Activated naive CD4-positive, alpha-beta T cell treated with anti-CD3 and anti-CD28 coated beads, Interleukin-2, amount 50 U/mL, for 72 hours (primary cell): ENCODE results near the gene MUC6. TPM values are rescaled to one million over a fixed set of nuclear protein-coding genes. Genes with fewer than 3 reads are reported as not detected.

Experiments used
- ATAC-seq, 2 donors: fragments of 150-1000 bp; cut with Tn5 transposase; 2 replicates each; pipeline ENCODE4 v1.10.0; 2021; ENCODE audit warnings: mild to moderate bottlenecking in 2 of 2, moderate library complexity in 2 of 2
- DNase-seq, 2 donors: peaks; one replicate each; pipeline ENCODE4 v3.0.0; 2021 to 2022; ENCODE audit warnings: low spot score in 2 of 2
- H3K27ac Mint-ChIP-seq, 2 donors: one replicate each; pipeline ENCODE4 v1.8.0; 2022; ENCODE audit warnings: mild to moderate bottlenecking in 2 of 2, mixed read lengths in 2 of 2
- H3K36me3 Mint-ChIP-seq, 2 donors: one replicate each; pipeline ENCODE4 v1.8.0; 2022; ENCODE audit warnings: mixed read lengths in 2 of 2
- H3K9me3 Mint-ChIP-seq, 2 donors: one replicate each; pipeline ENCODE4 v1.8.0; 2022; ENCODE audit warnings: mixed read lengths in 2 of 2
- total RNA-seq, 2 donors: library from RNA; stranded (reverse); gene quantifications; one replicate each; pipeline ENCODE4 v1.2.3, GENCODE V29; 2022

Gene MUC6
- not detected for total RNA-seq

DNA sequence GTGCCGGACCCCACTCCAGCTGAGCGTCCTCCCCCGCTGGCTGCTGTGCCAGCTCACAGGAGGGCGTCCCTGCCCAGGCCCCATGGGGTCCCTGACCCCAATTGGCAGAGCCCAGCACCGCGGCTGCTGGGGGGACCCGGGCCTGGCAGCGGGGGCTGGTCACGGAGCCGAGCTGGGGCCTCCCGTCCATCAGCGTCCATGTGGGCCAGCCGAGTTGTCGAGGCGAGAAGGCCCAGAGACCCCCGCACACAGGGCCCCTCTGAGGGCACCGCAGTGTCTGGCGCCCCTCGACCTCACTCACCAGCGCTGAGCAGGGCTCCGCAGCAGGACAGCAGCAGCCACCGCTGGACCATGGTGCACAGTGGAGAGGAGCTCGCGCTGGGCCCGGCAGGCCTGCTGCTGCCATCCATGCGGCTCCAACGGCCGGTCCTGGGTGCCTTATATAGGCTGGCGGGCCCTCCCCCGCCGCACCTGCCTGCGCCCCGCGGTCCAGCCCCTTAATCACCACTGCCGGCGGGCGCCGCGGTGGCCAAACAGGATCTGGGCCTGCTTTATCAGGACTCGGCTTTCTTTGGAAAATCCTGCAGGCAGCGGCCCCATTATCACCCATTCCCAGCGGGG, at the start of gene MUC6:
MUC6 (minus strand) TSS at position 416 of the 621 bp plus-strand sequence; CDS start at position 353, 63 bp downstream.
- DNase-seq (no peak), ATAC-seq (no peak)
- H3K9me3 Mint-ChIP-seq, result peaks cover 6 to 8% of the 10 kb centered on the region in 2 donors
- no peaks in the 10 kb centered on the region for H3K36me3 Mint-ChIP-seq
- no peak within 1 kb of the TSS for H3K27ac Mint-ChIP-seq

GRCh38 chr11:1085440-1086170, 49.1 kb upstream of the MUC6 start:
- DNase-seq (peak in 1 of 2 donors; percentile 46), ATAC-seq (no peak)
- no peaks in the 10 kb centered on the region for H3K36me3 Mint-ChIP-seq
- no peak overlapping the region for H3K27ac Mint-ChIP-seq
- no peaks in the 10 kb centered on the region for H3K9me3 Mint-ChIP-seq

GRCh38 chr11:1084561-1085439, 48.3 kb upstream of the MUC6 start:
- DNase-seq (peak in 1 of 2 donors; percentile 44), ATAC-seq (no peak)
- Mint-ChIP-seq H3K36me3 (no peaks in the 10 kb centered on the region), H3K9me3 (no peaks in the 10 kb centered on the region), H3K27ac (no peak overlapping the region)

- no peak overlapping the region for H3K27ac Mint-ChIP-seq
- H3K9me3 Mint-ChIP-seq, result no peaks in the 10 kb centered on the region
- DNase-seq (peak in 1 of 2 donors; percentile 53), ATAC-seq (no peak)
- no peaks in the 10 kb centered on the region for H3K36me3 Mint-ChIP-seq
These were observed 47.4 kb upstream of the MUC6 start for GRCh38 chr11:1083621-1084551.

DNA sequence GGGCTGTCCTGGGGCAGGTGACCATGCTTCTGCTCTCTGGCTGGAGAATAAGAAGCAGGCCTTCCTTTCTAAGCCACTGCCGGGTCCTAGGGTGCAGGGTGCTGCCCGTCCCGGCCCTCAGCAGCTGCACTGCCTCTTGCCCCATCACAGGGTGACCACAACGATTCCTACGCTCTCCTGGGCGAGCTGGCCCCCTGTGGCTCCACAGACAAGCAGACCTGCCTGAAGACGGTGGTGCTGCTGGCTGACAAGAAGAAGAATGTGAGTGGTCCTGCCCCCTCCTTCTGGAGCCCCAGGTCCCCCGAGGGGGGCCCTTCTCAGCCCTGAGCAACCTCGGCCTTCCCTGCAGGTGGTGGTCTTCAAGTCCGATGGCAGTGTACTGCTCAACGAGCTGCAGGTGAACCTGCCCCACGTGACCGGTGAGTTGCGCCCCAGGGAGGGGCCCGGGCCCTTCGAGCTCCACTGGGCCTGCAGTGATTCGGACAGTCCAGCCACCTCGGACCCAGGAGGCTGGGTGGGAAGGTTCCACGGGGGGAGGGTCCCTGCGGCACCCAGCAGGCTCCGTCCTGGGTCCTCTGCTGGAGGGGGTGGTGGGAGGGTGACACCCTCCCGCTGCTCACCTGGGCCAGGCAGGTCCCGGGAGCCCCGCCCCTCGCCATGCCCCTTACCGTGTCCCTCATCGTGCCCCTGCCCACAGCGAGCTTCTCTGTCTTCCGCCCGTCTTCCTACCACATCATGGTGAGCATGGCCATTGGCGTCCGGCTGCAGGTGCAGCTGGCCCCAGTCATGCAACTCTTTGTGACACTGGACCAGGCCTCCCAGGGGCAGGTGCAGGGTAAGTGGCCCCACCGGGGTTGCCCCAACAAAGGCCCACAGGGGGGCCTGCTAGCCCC, 46.5 kb upstream of the MUC6 start:
- no peak overlapping the region for H3K27ac Mint-ChIP-seq

GRCh38 chr11:1082346-1082727, 45.8 kb upstream of the MUC6 start:
- Mint-ChIP-seq H3K27ac (no peak overlapping the region), H3K9me3 (no peaks in the 10 kb centered on the region), H3K36me3 (no peaks in the 10 kb centered on the region)
- ATAC-seq (no peak), DNase-seq (peak in 1 of 2 donors; percentile 47)

More for the DNA sequence above, 46.5 kb upstream of the MUC6 start:
- DNase-seq (peak in 1 of 2 donors; percentile 48), ATAC-seq (no peak)
- no peaks in the 10 kb centered on the region for H3K9me3 Mint-ChIP-seq
- no peaks in the 10 kb centered on the region for H3K36me3 Mint-ChIP-seq

GRCh38 chr11:1081601-1082311, 45.2 kb upstream of the MUC6 start:
- Mint-ChIP-seq H3K27ac (no peak overlapping the region), H3K36me3 (no peaks in the 10 kb centered on the region), H3K9me3 (no peaks in the 10 kb centered on the region)
- DNase-seq (peak in 1 of 2 donors; percentile 53), ATAC-seq (no peak)

DNA sequence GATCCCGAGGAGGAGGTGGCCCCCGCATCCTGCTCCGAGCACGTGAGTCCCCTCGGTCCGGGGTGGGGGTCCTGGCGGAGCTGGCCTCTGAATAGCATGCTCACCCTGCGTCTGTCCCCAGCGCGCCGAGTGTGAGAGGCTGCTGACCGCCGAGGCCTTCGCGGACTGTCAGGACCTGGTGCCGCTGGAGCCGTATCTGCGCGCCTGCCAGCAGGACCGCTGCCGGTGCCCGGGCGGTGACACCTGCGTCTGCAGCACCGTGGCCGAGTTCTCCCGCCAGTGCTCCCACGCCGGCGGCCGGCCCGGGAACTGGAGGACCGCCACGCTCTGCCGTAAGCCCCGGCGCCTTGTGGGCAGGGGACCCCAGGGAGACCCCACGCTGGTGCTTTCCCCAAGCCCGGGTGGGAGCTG, 41.7 kb upstream of the MUC6 start:
- DNase-seq, result peak in 1 of 2 donors; percentile 54
- H3K9me3 Mint-ChIP-seq, result no peaks in the 10 kb centered on the region
- H3K27ac Mint-ChIP-seq, result no peak overlapping the region
- ATAC-seq, result no peak
- no peaks in the 10 kb centered on the region for H3K36me3 Mint-ChIP-seq

DNA sequence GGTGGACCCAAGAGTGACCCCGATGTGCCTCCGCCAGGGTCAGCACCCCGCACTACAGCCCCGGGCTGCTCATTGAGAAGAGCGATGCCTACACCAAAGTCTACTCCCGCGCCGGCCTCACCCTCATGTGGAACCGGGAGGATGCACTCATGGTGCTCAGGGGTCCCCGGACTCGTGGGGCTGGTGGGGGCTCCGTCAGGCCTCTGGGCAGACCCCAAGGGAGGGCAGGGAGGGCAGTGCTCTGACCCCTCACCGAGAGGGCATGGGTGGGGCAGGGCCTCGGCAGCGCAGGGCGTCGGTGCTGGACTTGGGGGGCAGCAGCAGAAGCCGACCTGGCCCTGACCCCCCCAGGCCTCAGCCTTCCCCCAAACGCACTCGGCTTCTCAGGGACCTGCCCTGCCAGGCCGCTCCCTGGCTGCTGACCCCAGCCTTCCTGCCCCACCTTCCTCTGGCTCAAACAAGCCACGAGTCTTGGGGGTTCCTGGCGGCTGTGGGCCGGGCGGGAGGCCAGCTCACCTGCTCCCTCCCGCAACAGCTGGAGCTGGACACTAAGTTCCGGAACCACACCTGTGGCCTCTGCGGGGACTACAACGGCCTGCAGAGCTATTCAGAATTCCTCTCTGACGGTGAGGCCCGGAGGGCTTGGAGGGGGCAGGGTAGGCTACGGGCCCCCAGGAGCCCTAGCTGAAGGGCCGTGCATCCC, 41.0 kb upstream of the MUC6 start:
- no peak for ATAC-seq
- no peak overlapping the region for H3K27ac Mint-ChIP-seq
- no peaks in the 10 kb centered on the region for H3K9me3 Mint-ChIP-seq
- DNase-seq, result peak in 1 of 2 donors; percentile 48
- no peaks in the 10 kb centered on the region for H3K36me3 Mint-ChIP-seq

DNA sequence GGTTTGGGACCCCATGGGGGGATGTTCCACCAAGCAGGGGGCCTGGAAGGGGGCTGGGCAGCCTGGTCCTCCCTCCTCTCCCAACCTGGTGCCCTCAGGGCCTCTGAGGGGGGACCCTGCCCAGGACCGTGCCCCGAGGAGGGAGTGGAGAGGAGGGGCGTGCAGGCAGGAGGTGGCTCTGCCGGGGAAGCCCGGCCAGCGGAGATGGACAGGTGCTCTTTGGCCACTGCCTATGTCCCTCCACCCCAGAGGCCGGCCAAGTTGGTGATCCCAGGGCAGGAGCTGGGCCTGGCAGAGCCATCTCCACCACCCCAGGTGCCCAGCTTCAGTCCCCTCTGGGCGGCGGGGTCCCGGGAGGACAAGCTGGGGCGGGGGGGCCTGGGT, 40.5 kb upstream of the MUC6 start:
- Mint-ChIP-seq H3K9me3 (no peaks in the 10 kb centered on the region), H3K36me3 (no peaks in the 10 kb centered on the region), H3K27ac (no peak overlapping the region)
- DNase-seq, result peak in 1 of 2 donors; percentile 44
- ATAC-seq, result no peak

GRCh38 chr11:1076061-1076665, 39.6 kb upstream of the MUC6 start:
- no peaks in the 10 kb centered on the region for H3K36me3 Mint-ChIP-seq
- H3K9me3 Mint-ChIP-seq, result no peaks in the 10 kb centered on the region
- no peak overlapping the region for H3K27ac Mint-ChIP-seq
- no peak for DNase-seq
- no peak for ATAC-seq

- Mint-ChIP-seq H3K36me3 (no peaks in the 10 kb centered on the region), H3K9me3 (no peaks in the 10 kb centered on the region), H3K27ac (no peak overlapping the region)
- peak in 1 of 2 donors; percentile 49 for DNase-seq
- no peak for ATAC-seq
These were observed 38.9 kb upstream of the MUC6 start for GRCh38 chr11:1075341-1075911.

DNA sequence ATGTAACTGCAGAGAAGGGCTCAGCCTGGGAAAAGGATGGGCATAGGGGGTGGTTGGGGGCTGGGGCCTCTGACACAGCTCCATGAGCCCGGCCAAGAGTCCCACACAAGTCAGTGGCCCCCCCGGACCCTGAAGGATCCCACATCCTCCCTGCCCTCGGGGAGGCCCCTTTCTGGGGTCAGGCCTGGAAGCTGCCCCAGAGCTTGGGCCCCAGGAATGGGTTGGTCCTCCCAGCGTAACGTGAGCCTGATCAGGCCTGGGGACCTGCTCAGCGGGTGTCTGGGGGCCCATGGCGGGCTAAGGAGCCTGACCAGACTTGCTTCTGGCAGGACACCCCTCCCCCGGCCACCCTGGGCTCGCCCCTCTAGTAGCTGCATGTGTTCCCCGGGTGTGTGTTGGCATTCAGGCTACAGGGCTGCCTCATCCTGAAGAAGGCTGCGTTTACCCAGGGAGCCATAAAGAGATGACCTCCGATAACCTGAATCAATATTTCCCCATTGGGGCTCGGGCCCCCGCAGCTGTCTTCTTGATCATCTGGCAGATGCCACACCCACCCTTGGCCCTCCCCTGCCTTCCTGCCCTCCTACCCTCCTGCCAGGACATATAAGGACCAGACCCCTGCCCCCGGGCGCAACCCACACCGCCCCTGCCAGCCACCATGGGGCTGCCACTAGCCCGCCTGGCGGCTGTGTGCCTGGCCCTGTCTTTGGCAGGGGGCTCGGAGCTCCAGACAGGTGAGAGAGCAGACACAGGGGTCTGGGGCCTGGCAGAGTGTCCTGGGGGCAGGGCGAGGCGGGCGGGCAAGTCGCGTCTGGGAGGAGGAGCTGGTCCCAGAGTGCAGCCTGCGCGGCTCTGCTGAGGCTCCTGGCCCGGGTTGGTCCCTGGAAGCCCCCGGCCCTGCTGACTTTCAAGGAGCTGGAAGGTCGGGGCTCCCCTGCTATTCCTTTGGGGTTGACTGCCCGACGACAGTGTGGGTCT, 38.0 kb upstream of the MUC6 start, which contains the start of gene MUC2:
MUC2 (plus strand) TSS at position 631 of the 978 bp plus-strand sequence.
- ATAC-seq (no peak), DNase-seq (peak in 1 of 2 donors; percentile 46)
- Mint-ChIP-seq H3K27ac (no peak within 1 kb of the TSS), H3K9me3 (no peaks in the 10 kb centered on the region), H3K36me3 (no peaks in the 10 kb centered on the region)
